Urinary bladder (tissue), 4 donors: ENCODE data around the gene DIS3L2. TPM values are rescaled to one million over a fixed set of nuclear protein-coding genes. Genes with fewer than 3 reads are reported as not detected.

Experiments
- DNase-seq: peaks from one replicate; pipeline ENCODE4 v3.0.0-alpha.2; 2015; ENCODE audit errors: extremely low spot score
- H3K27ac ChIP-seq: one replicate; pipeline ENCODE4 v1.5.1; 2013; ENCODE audit warnings: low read depth, mild to moderate bottlenecking, moderate library complexity
- H3K36me3 ChIP-seq: one replicate; pipeline ENCODE4 v1.6.1; 2013; ENCODE audit warnings: mild to moderate bottlenecking, moderate library complexity; ENCODE audit not compliant: insufficient read depth
- H3K4me1 ChIP-seq: one replicate; pipeline ENCODE4 v1.6.1; 2013; ENCODE audit warnings: mild to moderate bottlenecking, moderate library complexity; ENCODE audit not compliant: insufficient read depth
- H3K4me3 ChIP-seq: one replicate; pipeline ENCODE4 v1.5.1; 2013; ENCODE audit warnings: low read depth, low read length
- WGBS: extraction: QIAGEN DNeasy Blood & Tissue Kit; methylation state at CpG from one replicate; pipeline ENCODE4 v1.1.7; 2013; 5-methylcytosine and 5-hydroxymethylcytosine counted together
- polyA plus RNA-seq: library from polyadenylated mRNA; stranded (reverse); fragments of 200-250 nt; gene quantifications from one replicate; pipeline ENCODE4 v1.2.3, GENCODE V29; 2013
- total RNA-seq: library from RNA; depleted of rRNA; stranded (reverse); fragments of >200 nt; gene quantifications from one replicate; pipeline ENCODE4 v1.2.3, GENCODE V29; 2014
- donor health status: healthy with polysubstance abuse.
- donor health status: healthy.

DIS3L2 gene
- total and polyA plus RNA-seq, 2 donors = 15.0 to 33.6 TPM

GRCh38 chr2:232273903-232274643 lies 312.6 kb downstream of the DIS3L2 start:
- DNase-seq = no peak
- Histone ChIP-seq H3K36me3 (no peaks in the 10 kb centered on the region), H3K4me3 (no peak overlapping the region), H3K4me1 (no peaks in the 10 kb centered on the region), H3K27ac (no peak overlapping the region)
- 83% methylated on average over 9 of the region's 9 CpGs for WGBS

- no peaks in the 10 kb centered on the region for H3K36me3 ChIP-seq
- 83% methylated on average over 5 of the region's 5 CpGs for WGBS
- no peak overlapping the region for H3K4me3 ChIP-seq
- no peaks in the 10 kb centered on the region for H3K4me1 ChIP-seq
- no peak for DNase-seq
- H3K27ac ChIP-seq = no peak overlapping the region
Measured at GRCh38 chr2:232275670-232276069, 314.2 kb downstream of the DIS3L2 start.

DNA sequence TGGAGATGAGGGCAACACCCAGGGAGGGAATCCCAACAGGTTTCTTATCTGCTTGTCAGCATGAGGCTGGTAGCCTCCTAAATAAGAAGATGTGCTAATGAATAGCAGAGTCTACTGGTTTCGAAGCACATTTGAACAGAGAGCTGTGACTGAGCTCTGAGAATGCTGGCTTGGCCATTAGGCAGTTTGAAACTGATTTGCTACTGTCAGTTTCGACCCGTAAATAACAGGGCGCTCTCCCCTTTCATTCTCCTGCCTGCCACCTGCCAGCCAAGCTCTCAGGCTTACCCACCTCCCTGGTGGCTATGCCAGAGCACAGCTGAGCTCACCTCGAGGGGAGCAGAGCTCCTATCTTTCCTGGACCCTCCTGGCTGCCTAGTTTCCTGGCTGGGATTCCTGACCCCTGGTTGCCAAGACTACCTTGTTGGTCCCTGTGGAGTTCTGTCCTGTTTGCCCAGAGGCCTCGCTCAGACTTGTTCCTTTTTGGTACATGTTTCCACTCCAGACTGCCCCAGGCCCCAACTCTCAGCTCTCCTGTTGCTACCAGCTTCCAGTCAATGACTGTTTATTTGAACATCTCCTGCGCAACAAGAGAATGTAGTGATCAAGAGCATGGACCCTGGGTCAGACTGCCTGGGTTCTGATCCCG lies 314.7 kb downstream of the DIS3L2 start:
- no peaks in the 10 kb centered on the region for H3K36me3 ChIP-seq
- 82% methylated on average over 8 of the region's 8 CpGs for whole genome bisulfite sequencing
- no peak overlapping the region for H3K4me3 ChIP-seq
- DNase-seq = no peak
- no peaks in the 10 kb centered on the region for H3K4me1 ChIP-seq
- H3K27ac ChIP-seq = no peak overlapping the region

DNA sequence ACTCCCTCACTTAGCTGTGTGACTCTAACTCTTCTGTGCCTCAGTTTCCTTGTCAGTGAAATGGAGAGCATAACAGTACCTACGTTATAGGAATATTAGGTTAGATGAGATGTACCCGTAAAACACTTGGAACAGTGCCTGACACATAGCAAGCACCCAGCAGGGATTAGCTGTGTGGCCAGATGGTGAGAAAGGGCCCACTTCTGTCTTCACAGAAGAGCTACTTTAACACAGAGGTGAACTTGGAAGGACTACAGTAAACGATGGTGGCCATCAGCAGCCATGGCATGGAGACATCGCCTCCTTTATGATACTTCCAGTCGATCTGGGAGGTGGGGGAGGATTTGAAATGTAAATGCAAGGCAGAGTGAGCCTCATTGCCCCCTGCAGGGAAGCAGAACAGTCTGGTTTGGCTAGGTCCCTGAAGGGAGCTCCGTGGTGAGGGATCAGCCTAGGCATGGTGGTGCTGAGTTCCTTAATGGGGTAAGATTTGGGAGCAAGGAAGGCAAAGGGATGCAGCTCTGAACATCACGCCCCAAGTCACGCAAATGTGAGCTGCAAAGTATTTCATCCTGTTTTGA lies 315.3 kb downstream of the DIS3L2 start:
- no peak overlapping the region for H3K27ac ChIP-seq
- H3K4me1 ChIP-seq = no peaks in the 10 kb centered on the region
- no peaks in the 10 kb centered on the region for H3K36me3 ChIP-seq
- DNase-seq = no peak
- no peak overlapping the region for H3K4me3 ChIP-seq
- 68% methylated on average over 8 of the region's 8 CpGs for WGBS

GRCh38 chr2:232278534-232278933 lies 317.0 kb downstream of the DIS3L2 start:
- no peak overlapping the region for H3K4me3 ChIP-seq
- no peak for DNase-seq
- no peak overlapping the region for H3K27ac ChIP-seq
- 96% methylated on average over 3 of the region's 3 CpGs for WGBS
- no peaks in the 10 kb centered on the region for H3K4me1 ChIP-seq
- H3K36me3 ChIP-seq = no peaks in the 10 kb centered on the region

DNA sequence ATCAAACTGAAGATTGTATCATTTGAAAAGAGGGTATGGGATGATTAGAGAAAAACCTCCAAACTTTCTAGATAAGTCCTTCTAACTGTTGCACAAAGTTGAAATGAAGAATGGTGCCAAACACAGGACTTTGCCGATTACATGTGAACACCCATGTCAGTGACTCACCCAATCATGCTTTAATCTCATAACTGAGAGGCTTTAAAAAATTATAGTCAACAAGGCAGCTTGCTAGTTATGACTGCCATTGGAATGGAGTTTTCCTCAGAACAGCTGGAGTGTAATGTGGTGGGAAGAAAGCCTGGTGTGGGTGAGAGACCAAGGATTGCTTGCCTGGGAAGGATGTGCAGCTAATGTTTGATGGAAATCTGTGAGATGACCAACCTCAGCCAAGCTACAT lies 318.8 kb downstream of the DIS3L2 start:
- DNase-seq = no peak
- 62% methylated on average over 1 of the region's 1 CpG for WGBS

GRCh38 chr2:232281858-232282507 lies 320.5 kb downstream of the DIS3L2 start:
- H3K27ac ChIP-seq = no peak overlapping the region
- DNase-seq = no peak
- H3K4me3 ChIP-seq = no peak overlapping the region
- H3K4me1 ChIP-seq = no peaks in the 10 kb centered on the region
- 85% methylated on average over 6 of the region's 6 CpGs for WGBS
- no peaks in the 10 kb centered on the region for H3K36me3 ChIP-seq

More for the DNA sequence above, 318.8 kb downstream of the DIS3L2 start:
- Histone ChIP-seq H3K4me3 (no peak overlapping the region), H3K36me3 (no peaks in the 10 kb centered on the region), H3K4me1 (no peaks in the 10 kb centered on the region), H3K27ac (no peak overlapping the region)

- H3K27ac ChIP-seq = no peak overlapping the region
- no peak for DNase-seq
- H3K36me3 ChIP-seq = no peaks in the 10 kb centered on the region
- 92% methylated on average over 9 of the region's 9 CpGs for WGBS
- no peak overlapping the region for H3K4me3 ChIP-seq
- no peaks in the 10 kb centered on the region for H3K4me1 ChIP-seq
Measured at GRCh38 chr2:232282508-232283055, 321.1 kb downstream of the DIS3L2 start.

DNA sequence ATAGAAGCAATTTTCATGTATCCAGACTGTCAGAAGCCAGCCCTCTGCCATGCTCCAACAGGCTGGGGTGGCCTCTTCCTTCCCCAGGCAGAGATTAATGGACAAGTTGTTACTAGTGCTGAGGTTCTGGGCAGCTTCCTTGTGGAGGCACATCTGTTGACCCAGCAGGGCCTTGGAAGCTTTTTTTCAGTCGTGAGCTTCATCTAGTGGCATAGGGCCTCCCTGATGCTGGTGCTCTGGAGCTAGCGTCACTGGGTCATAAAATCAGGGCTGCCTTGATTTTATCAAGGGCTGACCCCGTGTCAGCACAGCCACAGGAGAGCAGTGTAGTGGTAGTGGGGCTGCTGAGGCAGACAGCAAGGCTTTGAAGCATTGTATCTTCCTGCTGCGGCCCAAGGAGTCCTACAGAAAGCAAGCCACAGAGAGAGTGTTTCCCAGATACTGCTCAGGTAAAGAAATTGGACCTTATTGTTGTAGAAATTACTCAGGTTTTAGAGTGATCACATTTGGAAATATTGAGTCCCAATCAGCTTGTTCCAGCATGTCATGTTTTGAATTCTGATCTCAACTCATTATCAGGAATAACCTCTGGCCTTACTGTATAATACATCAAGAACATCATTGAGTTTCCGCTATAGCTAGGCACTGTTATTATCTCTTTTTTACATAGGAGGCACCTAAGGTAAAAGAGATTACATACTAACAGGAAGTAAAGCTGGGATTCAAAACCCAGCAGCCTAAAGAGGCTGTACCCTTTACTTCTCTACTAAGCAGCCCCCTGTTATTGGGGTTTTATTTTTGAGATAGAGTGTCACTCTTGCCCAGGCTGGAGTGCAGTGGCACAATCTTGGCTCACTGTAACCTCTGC lies 324.7 kb downstream of the DIS3L2 start:
- peak; percentile 64 for DNase-seq
- Histone ChIP-seq H3K27ac (peak overlapping the region; percentile 28), H3K4me1 (no peaks in the 10 kb centered on the region), H3K4me3 (no peak overlapping the region), H3K36me3 (no peaks in the 10 kb centered on the region)
- 69% methylated on average over 5 of the region's 5 CpGs for WGBS

DNA sequence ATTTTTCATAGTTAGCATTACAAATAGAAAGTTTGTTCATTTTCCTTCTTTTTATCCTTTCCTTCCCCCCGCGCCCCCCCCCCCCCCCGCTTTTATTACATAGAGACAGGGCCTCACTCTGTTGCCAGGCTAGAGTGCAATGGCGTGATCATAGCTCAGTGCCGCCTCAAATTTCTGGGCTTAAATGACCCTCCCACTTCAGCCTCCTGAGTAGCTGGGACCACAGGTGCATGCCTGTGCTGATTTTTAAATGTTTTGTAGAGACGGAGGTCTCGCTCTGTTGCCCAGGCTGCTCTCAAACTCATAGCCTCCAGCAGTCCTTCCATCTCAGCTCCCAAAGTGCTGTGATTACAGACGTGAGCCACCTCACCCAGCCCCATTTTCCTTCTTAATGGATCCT lies 325.8 kb downstream of the DIS3L2 start:
- Histone ChIP-seq H3K4me1 (no peaks in the 10 kb centered on the region), H3K4me3 (no peak overlapping the region), H3K27ac (no peak overlapping the region), H3K36me3 (no peaks in the 10 kb centered on the region)
- 89% methylated on average over 8 of the region's 8 CpGs for WGBS
- no peak for DNase-seq

- WGBS = 65% methylated on average over 4 of the region's 4 CpGs
- no peak for DNase-seq
- no peak overlapping the region for H3K27ac ChIP-seq
- no peak overlapping the region for H3K4me3 ChIP-seq
- no peaks in the 10 kb centered on the region for H3K4me1 ChIP-seq
- H3K36me3 ChIP-seq = no peaks in the 10 kb centered on the region
Measured at GRCh38 chr2:232288489-232289030, 327.0 kb downstream of the DIS3L2 start.

DNA sequence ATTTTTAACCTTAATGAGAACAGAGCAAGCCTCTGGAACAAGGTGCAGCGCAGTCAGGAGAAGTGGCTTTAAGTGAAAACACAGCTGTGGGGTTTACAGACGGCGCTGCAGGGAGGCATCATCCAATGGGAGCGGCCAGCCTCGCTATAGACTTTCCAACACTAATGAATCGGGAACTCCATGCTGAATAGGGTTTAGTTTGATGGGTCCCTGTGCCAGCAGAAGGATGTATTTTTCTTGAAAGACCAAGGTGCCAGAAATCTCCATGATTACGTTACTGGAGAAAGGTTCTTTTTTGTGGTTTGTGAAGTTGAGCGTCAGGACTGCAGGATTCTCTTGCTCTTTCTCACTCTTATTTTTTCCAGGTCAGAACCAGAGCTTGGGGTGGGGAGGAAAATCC lies 329.2 kb downstream of the DIS3L2 start:
- Histone ChIP-seq H3K36me3 (no peaks in the 10 kb centered on the region), H3K4me1 (no peaks in the 10 kb centered on the region), H3K27ac (no peak overlapping the region), H3K4me3 (no peak overlapping the region)
- DNase-seq = no peak
- 94% methylated on average over 8 of the region's 8 CpGs for WGBS

DNA sequence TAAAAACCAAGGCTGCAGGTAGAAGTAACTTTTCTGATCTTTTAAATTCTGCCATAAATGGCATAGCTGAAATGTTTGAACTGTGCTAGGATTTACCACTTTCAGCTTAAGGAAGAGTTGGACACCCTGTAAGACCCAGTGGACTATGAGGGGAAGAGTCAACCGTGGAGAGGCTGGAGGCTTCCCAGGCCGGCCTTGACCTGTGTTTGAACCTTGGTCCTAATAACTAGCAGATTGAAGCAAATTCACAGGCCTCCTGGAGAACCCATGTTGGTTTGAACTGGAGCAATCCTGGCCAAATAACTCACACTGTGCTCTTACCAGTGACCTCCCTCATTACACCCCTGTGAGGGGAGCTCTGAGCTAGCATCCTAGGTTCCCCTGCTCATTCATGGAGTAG lies 329.8 kb downstream of the DIS3L2 start:
- Histone ChIP-seq H3K36me3 (no peaks in the 10 kb centered on the region), H3K4me1 (no peaks in the 10 kb centered on the region), H3K27ac (no peak overlapping the region), H3K4me3 (no peak overlapping the region)
- WGBS = 76% methylated on average over 2 of the region's 2 CpGs
- no peak for DNase-seq
